Keratinocyte (primary cell): ENCODE data around the gene IL1RAP.

Experiments used
- CTCF ChIP-seq, 3 experiments: IDR thresholded peaks in 1 of 3; conservative IDR thresholded peaks in 1 of 3; optimal IDR thresholded peaks in 1 of 3; 2 replicates in 2 of 3; 3 replicates in 1 of 3; pipeline versions ENCODE3 to v1.5.1; 2011; ENCODE audit warnings: low read length in 3 of 3, mild to moderate bottlenecking in 3 of 3, moderate library complexity in 2 of 3, control low read depth in 1 of 3, inconsistent platforms in 1 of 3; ENCODE audit not compliant: insufficient read depth in 2 of 3; ENCODE audit errors: extremely low read depth in 1 of 3
- EZH2 ChIP-seq: IDR thresholded peaks from one replicate; pipeline ENCODE4 v1.6.1; 2012; ENCODE audit warnings: inconsistent platforms, mild to moderate bottlenecking, low read length, moderate library complexity

DNA sequence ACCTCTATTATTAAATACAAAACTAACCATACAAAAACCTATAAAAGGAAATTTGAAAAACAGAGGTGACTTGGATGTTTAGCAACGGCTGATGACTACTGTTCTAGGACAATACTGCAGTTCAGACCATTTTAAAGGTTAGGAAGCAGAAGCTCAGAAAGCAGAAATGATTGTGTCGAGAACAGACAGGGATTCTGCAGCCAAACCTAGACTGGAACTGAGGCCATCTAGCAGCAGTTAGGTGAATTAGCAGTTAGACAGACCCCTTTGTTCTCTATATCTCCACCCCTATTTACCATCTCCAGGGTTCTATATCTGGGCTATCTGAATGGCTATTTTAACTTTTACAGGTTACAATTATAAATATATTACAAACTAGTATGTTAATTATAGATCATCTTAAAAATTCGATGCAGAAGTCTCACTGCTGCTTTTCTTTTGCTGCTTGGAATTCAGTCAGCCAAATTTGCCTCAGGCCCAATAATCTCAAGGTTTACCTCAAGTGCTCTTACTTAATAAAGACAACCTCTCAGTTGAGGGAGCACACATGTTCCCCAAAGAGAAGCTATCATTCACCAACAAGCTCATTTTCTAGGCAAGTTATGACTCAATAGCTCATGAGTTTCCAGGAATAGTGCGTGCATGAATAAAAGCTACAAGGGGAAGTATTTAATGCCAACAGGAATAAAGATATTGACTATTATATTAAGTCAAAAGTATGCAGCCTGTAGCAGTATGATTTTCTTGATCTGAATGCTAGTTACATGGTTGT is 9.3 kb upstream of the IL1RAP start:
- TF ChIP-seq CTCF (optimal IDR thresholded peaks at IDR 0.05 in 1 of 3, IDR thresholded peaks at IDR 0.05 in 1 of 3, conservative IDR thresholded peaks at IDR 0.05 in 1 of 3; ENCODE audit: extremely low read depth in 1 of 3, insufficient read depth in 2 of 3, low read length in 3 of 3): peak; percentile 13 to 54 (median 18)
- TF ChIP-seq EZH2: no peak
